DMS 273 (cell line): Measurements from ENCODE around the gene CIAO2B.

Experiments used
- DNase-seq: peaks from one replicate; lab custom pipeline; 2025; ENCODE audit not compliant: unreplicated experiment; lab: John Stamatoyannopoulos, UW

The CIAO2B gene

GRCh38 chr16:66920924-66921680 is 13.1 kb downstream of the CIAO2B start:
- DNase-seq = no peak

GRCh38 chr16:66920299-66920590 is 14.0 kb downstream of the CIAO2B start:
- DNase-seq = no peak

- no peak for DNase-seq
Measured at GRCh38 chr16:66919569-66920298, 14.5 kb downstream of the CIAO2B start.

DNA sequence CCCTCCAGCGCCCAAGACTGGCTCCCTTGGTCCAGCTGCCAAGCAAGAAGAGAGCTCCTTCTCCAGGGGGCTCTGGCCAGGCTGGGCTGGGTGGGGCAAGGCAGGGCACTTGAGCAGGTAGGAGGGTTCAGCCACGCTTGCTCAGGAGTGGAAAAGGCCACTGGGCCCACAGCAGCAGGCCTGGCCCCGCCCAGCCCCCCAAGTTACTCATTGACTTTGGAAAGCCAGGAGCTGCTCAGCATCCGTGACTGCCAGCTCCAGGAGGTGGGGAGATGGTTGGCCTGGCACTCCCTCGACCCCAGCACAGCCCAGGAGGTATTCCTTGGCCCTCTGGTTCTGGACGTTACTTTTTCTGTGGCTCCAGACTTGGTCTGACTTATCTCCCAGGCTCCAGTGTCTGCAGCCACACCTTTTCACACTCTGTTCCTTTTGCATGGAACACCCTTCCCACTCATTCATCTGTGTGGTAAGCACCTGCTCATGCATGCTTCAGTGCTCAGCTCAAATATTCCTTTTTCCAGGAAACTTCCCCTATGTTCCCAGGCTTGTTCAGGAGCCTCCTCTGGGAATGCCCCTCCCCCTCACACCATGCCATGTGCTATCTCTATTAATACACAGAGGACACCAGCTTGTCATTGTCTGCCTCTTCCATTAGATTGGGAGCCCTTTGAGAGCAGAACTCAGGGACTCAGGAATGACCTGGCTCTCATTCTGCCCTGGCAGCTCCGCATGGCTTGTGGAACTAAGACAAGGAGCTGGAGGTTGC is 15.2 kb downstream of the CIAO2B start, which contains the start of gene CDH16:
Gene CDH16, minus strand, starts transcription at position 83 of the 766 bp plus-strand sequence. CDS start 820 bp downstream, outside the sequence.
- DNase-seq = no peak

- DNase-seq = no peak
Measured at GRCh38 chr16:66918355-66918754, 15.8 kb downstream of the CIAO2B start.

GRCh38 chr16:66917741-66918140 is 16.5 kb downstream of the CIAO2B start:
- no peak for DNase-seq

- DNase-seq = no peak
Measured at GRCh38 chr16:66916518-66916917, 17.7 kb downstream of the CIAO2B start.

- no peak for DNase-seq
Measured at GRCh38 chr16:66915041-66915440, 19.2 kb downstream of the CIAO2B start.

DNA sequence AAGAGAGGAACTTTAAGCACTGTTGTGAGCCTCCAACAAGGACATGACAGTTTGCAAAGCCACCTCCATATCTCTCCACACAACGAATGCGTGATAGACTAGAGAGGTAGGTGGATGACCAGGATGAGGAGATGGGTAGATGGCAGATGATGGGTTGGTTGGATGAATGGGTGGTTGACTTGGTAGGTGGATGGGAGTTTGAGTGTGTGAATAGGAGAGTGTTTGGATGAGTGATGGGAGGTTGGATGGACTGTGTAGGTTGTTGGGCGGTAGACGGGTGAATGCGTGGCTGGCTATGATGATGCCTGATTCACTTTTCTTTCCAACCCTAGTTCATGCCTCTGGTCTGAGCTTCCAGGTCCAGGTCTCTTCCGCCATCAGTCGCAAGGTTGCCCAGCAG is 19.7 kb downstream of the CIAO2B start:
- DNase-seq = no peak

DNA sequence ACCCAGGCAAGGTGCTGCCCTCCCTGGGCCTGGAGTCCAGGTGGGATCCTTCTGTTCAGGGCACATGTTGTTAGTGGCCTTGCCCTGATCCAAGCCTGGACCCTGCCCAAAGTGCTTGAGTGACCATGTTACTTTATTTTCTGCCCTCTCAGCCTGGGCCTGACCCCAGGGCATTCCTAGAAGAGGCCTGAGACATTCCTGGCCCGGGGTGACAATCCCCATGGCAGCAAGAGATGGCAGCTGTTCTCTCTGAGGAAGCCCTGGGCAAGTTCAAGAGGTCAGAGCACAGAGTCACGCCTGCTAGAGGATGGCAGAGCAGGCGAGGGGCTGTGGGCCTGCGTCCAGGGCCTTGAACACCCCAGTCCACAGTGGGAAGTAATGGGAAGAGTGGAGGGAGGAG is 20.5 kb downstream of the CIAO2B start:
- DNase-seq = no peak

DNA sequence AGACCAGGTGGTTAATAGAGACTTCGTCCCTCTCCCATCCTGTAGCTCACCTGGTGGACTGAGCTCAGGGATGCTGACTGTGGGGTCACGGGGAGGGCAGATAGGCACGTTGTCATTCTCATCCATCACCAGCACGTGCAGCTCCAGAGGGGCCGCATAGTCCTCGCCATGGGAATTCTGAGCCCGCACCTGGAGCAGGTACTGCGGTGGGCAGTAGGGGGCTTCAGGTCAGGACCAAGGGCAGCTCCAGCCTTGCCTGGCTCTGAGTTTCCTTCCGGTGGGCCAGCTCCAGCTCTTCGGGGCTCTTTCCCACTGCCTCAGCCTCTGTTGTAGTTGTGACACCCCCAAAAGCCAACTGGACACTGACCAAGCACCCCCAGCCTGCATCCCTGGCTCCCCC is 21.1 kb downstream of the CIAO2B start:
- no peak for DNase-seq

DNA sequence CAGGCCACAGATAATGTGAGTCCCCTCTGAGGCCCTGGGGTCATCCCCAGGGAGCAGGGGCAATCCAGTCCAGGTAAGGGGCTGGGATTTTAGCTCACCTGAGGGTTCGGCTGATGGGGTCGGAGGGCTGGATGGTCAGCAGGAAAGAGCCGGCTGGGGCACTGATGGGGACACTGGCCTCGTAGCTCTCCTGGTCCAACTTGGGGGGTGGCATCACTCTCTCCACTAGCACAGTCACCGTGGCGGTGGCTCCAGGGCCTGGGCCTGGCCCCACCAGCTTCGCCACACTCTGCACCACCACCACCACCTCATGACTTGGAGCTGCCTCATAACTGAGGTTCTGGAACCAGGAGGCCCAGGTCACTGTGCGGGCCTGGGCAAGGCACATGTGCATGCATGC is 22.4 kb downstream of the CIAO2B start:
- DNase-seq = no peak

- DNase-seq = no peak
Measured at GRCh38 chr16:66911112-66911511, 23.1 kb downstream of the CIAO2B start.

DNA sequence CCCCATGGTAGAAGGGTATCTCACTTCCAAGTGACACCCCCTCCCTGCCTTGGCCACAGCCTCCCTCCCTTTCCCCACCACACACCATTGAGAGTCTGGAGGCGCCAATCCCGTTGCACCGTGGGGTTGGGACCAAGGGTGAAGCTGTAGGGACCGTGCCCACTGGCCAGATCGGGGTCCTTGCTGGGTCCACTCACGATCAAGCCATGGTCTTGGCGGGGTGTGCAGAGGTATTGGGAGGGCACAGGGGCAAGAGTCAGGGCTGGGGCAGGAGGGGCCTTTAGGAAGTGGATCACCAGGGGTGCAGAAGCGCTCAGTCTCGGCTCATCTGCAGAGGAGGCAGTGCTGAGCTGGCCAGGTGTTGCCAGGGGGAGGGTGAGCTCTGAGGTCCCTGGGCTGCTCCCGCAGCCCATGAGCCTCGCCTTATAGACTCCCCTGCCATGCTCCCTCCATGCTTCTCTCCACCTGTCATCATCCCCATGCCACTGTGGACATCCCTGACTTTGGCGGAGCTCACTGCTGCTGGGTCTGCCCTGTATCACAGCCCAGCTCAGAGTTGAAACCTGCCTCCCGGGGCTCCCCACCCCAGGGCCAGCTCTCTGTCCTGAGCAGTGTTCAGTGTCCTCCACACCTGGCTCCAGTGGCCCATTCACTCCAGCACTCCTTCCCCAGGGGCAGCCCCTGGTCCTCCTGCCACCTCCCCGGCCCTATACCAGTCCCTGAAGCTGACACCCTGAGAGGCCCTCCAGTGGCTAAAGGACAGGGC is 23.8 kb downstream of the CIAO2B start:
- no peak for DNase-seq

DNA sequence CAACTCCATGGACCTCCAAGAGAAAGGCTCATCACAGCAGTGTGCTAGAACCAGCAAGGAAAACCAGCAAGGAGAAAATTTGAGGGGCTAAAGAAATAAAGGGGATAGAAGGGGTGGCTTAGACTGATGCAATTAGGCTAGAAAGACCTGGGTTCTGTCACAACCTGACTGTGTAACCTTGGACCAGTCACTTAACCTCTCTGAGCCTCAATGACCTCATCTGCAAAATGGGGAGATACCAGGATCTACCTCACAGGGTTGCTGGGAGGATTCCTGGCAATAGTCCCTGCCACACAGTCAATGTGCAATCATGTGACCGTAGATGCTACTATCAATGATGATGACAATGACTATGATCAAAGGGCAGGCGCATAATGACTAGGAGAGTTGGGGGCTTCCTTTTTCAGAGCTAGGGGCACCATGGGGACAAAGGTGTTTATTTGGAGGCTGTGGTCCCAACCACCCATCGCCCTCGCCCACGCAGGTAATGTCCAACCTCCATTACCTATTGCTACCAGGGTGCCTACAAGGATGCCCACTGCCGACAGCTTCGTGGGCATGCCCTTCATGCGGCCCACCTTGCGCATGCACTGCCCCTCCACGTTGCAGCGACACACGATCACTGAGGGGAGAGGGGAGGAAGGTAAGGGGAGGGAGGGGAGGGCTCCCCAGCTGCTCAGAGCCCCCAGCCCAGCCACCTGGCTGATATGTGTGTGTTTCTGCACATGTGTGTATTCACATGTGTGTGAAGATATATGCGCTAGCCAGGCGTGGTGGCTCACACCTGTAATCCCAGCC is 25.2 kb downstream of the CIAO2B start:
- DNase-seq = no peak

DNA sequence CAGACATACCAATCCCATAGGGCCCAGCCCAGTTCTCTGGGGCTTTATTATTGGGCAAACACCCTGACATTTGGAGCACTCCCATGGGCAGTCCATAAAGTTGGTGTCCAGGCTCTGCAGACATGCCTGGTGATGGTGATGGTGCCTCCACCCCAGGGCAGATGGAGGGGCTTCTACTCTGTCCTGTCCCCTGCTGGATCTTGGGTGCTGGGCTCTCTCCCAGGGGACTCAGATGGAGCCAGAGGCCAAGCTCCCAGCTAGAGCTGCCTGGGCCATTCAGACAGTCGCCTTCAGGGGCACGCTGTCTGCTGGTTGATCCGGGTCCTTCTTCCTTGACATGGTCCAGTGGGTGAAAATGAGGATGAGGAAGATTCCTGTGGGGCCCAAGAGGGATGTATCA is 26.1 kb downstream of the CIAO2B start:
- DNase-seq = no peak

- no peak for DNase-seq
Measured at GRCh38 chr16:66906916-66907836, 27.0 kb downstream of the CIAO2B start.

GRCh38 chr16:66905633-66906539 is 28.3 kb downstream of the CIAO2B start:
- DNase-seq = peak; percentile 59
